Dendritic cell treated with granulocyte-macrophage colony-stimulating factor and Interleukin-4, amounts not matched to agents 40 ng/mL and 50 ng/mL, for 4 days (primary cell): ENCODE data around the gene SMG6.
A peak's percentile ranks its signal among the peaks of the same experiment; 100 is the strongest.
"Not testable (repeated sequence)": the region's sequence is repeated elsewhere in the genome, so short reads cannot be mapped to it uniquely, and the experiment has no call there.

Experiments
- H3K27ac Mint-ChIP-seq: one replicate; pipeline ENCODE4 v1.8.0; 2022; ENCODE audit warnings: mild to moderate bottlenecking, mixed read lengths
- H3K27me3 Mint-ChIP-seq: one replicate; pipeline ENCODE4 v1.8.0; 2022; ENCODE audit warnings: mild to moderate bottlenecking, mixed read lengths
- H3K36me3 Mint-ChIP-seq: one replicate; pipeline ENCODE4 v1.8.0; 2022; ENCODE audit warnings: low read depth, mixed read lengths
- H3K4me1 Mint-ChIP-seq: one replicate; pipeline ENCODE4 v1.8.0; 2022; ENCODE audit warnings: low read depth, mixed read lengths
- H3K4me3 Mint-ChIP-seq: one replicate; pipeline ENCODE4 v1.8.0; 2022; ENCODE audit warnings: mild to moderate bottlenecking, moderate library complexity, mixed read lengths
- H3K9me3 Mint-ChIP-seq: one replicate; pipeline ENCODE4 v1.8.0; 2022; ENCODE audit warnings: mixed read lengths
- intact Hi-C: fragments of 100-400 bp; cut with micrococcal nuclease; formaldehyde crosslinking; loops from one replicate; pipeline ENCODE4 v1.15.0; 2022

Gene SMG6

GRCh38 chr17:2172999-2173398 is 130.6 kb downstream of the SMG6 start:
- Mint-ChIP-seq H3K36me3 (peaks cover 94% of the 10 kb centered on the region), H3K27ac (no peak overlapping the region), H3K9me3 (no peaks in the 10 kb centered on the region), H3K4me1 (peaks cover 29% of the 10 kb centered on the region), H3K27me3 (no peaks in the 10 kb centered on the region), H3K4me3 (no peak overlapping the region)
- intact Hi-C loops = no loop called here

GRCh38 chr17:2172077-2172851 is 131.3 kb downstream of the SMG6 start:
- Mint-ChIP-seq H3K27ac (no peak overlapping the region), H3K9me3 (no peaks in the 10 kb centered on the region), H3K27me3 (no peaks in the 10 kb centered on the region), H3K4me3 (no peak overlapping the region), H3K36me3 (peaks cover 90% of the 10 kb centered on the region), H3K4me1 (peaks cover 24% of the 10 kb centered on the region)
- intact Hi-C loops = no loop called here

- Mint-ChIP-seq H3K9me3 (no peaks in the 10 kb centered on the region), H3K4me1 (peaks cover 21% of the 10 kb centered on the region), H3K4me3 (no peak overlapping the region), H3K27ac (no peak overlapping the region), H3K36me3 (peaks cover 89% of the 10 kb centered on the region), H3K27me3 (no peaks in the 10 kb centered on the region)
- intact Hi-C loops = no loop called here
These were observed 131.9 kb downstream of the SMG6 start for GRCh38 chr17:2171702-2172076.

- no peaks in the 10 kb centered on the region for H3K9me3 Mint-ChIP-seq
- peaks cover 89% of the 10 kb centered on the region for H3K36me3 Mint-ChIP-seq
- intact Hi-C loops = no loop called here
- H3K27ac Mint-ChIP-seq = no peak overlapping the region
- peaks cover 11% of the 10 kb centered on the region for H3K4me1 Mint-ChIP-seq
- H3K27me3 Mint-ChIP-seq = no peaks in the 10 kb centered on the region
- no peak overlapping the region for H3K4me3 Mint-ChIP-seq
These were observed 133.6 kb downstream of the SMG6 start for GRCh38 chr17:2170023-2170422.

GRCh38 chr17:2165723-2166122 is 137.9 kb downstream of the SMG6 start:
- H3K9me3 Mint-ChIP-seq, H3K4me3 Mint-ChIP-seq, H3K4me1 Mint-ChIP-seq, intact Hi-C loops, H3K27ac Mint-ChIP-seq, H3K27me3 Mint-ChIP-seq: not testable (repeated sequence)
- H3K36me3 Mint-ChIP-seq = peaks cover 82% of the 10 kb centered on the region

- peaks cover 43% of the 10 kb centered on the region for H3K4me1 Mint-ChIP-seq
- H3K27me3 Mint-ChIP-seq = no peaks in the 10 kb centered on the region
- H3K4me3 Mint-ChIP-seq = no peak overlapping the region
- peak overlapping the region; percentile 76 for H3K27ac Mint-ChIP-seq
- intact Hi-C loops = loop anchor here (5.0 kb wide), 1 partner anchor 101 kb away; the partner anchor contains the start of gene HIC1
- no peaks in the 10 kb centered on the region for H3K9me3 Mint-ChIP-seq
- H3K36me3 Mint-ChIP-seq = peaks cover 26% of the 10 kb centered on the region
These were observed 145.2 kb downstream of the SMG6 start for GRCh38 chr17:2158396-2158780.

GRCh38 chr17:2157675-2158395 is 145.8 kb downstream of the SMG6 start:
- intact Hi-C loops = loop anchor here (1.0 to 5.0 kb wide), 2 partner anchors 35 to 101 kb away; partner anchors contain the start of gene HIC1
- H3K4me3 Mint-ChIP-seq = peak overlapping the region; percentile 40

GRCh38 chr17:2157081-2157480 is 146.5 kb downstream of the SMG6 start:
- Mint-ChIP-seq H3K27ac (peak overlapping the region; percentile 76), H3K4me1 (peaks cover 43% of the 10 kb centered on the region), H3K36me3 (peaks cover 23% of the 10 kb centered on the region), H3K27me3 (no peaks in the 10 kb centered on the region), H3K4me3 (no peak overlapping the region), H3K9me3 (no peaks in the 10 kb centered on the region)
- intact Hi-C loops = loop anchor here (1.0 to 5.0 kb wide), 2 partner anchors 34 to 100 kb away; partner anchors contain the start of gene HIC1

More at GRCh38 chr17:2157675-2158395, 145.8 kb downstream of the SMG6 start:
- Mint-ChIP-seq H3K36me3 (peaks cover 29% of the 10 kb centered on the region), H3K4me1 (peaks cover 43% of the 10 kb centered on the region), H3K9me3 (no peaks in the 10 kb centered on the region), H3K27me3 (no peaks in the 10 kb centered on the region), H3K27ac (peak overlapping the region; percentile 76)

GRCh38 chr17:2156666-2157065 is 146.9 kb downstream of the SMG6 start:
- H3K36me3 Mint-ChIP-seq = peaks cover 27% of the 10 kb centered on the region
- H3K4me3 Mint-ChIP-seq = no peak overlapping the region
- peak overlapping the region; percentile 76 for H3K27ac Mint-ChIP-seq
- H3K9me3 Mint-ChIP-seq = no peaks in the 10 kb centered on the region
- H3K4me1 Mint-ChIP-seq = peaks cover 43% of the 10 kb centered on the region
- H3K27me3 Mint-ChIP-seq = no peaks in the 10 kb centered on the region
- intact Hi-C loops = loop anchor here (1.0 to 5.0 kb wide), 2 partner anchors 33 to 99 kb away; partner anchors contain the start of gene HIC1

- Mint-ChIP-seq H3K27me3 (no peaks in the 10 kb centered on the region), H3K27ac (no peak overlapping the region), H3K4me3 (no peak overlapping the region), H3K36me3 (peaks cover 32% of the 10 kb centered on the region), H3K4me1 (peaks cover 43% of the 10 kb centered on the region), H3K9me3 (no peaks in the 10 kb centered on the region)
- intact Hi-C loops = loop anchor here (5.0 kb wide), 1 partner anchor 98 kb away; the partner anchor contains the start of gene HIC1
These were observed 148.0 kb downstream of the SMG6 start for GRCh38 chr17:2155573-2155972.

GRCh38 chr17:2151358-2152033 is 152.1 kb downstream of the SMG6 start:
- Mint-ChIP-seq H3K27me3 (no peaks in the 10 kb centered on the region), H3K36me3 (peaks cover 65% of the 10 kb centered on the region), H3K4me3 (no peak overlapping the region), H3K27ac (no peak overlapping the region), H3K4me1 (peaks cover 11% of the 10 kb centered on the region), H3K9me3 (no peaks in the 10 kb centered on the region)
- intact Hi-C loops = no loop called here

- Mint-ChIP-seq H3K27me3 (no peaks in the 10 kb centered on the region), H3K4me1 (peaks cover 9% of the 10 kb centered on the region), H3K36me3 (peaks cover 65% of the 10 kb centered on the region), H3K27ac (no peak overlapping the region), H3K4me3 (no peak overlapping the region), H3K9me3 (no peaks in the 10 kb centered on the region)
- intact Hi-C loops = no loop called here
These were observed 152.8 kb downstream of the SMG6 start for GRCh38 chr17:2150806-2151205.

GRCh38 chr17:2149934-2150333 is 153.7 kb downstream of the SMG6 start:
- H3K4me3 Mint-ChIP-seq = no peak overlapping the region
- H3K4me1 Mint-ChIP-seq = peaks cover under 1% of the 10 kb centered on the region
- intact Hi-C loops = no loop called here
- peaks cover 71% of the 10 kb centered on the region for H3K36me3 Mint-ChIP-seq
- no peaks in the 10 kb centered on the region for H3K27me3 Mint-ChIP-seq
- H3K9me3 Mint-ChIP-seq = no peaks in the 10 kb centered on the region
- no peak overlapping the region for H3K27ac Mint-ChIP-seq
